ENCODE measurements around the gene LRFN3.
A peak's percentile ranks its signal among the peaks of the same experiment; 100 is the strongest.

GRCh38 chr19:35931161-35931873 lies 4.9 kb upstream of the LRFN3 start:
- TF ChIP-seq ARNT (IDR thresholded peaks at IDR 0.05) = no peak
- no peak for TF ChIP-seq FOXK2 (IDR thresholded peaks at IDR 0.05)
- TF ChIP-seq FOXM1 (IDR thresholded peaks at IDR 0.05; ENCODE audit: borderline replicate concordance) = no peak
- no peak for TF ChIP-seq ZNF384 (IDR thresholded peaks at IDR 0.05)
- no peak for TF ChIP-seq SUZ12 (IDR thresholded peaks at IDR 0.05)
- no peak for TF ChIP-seq SP1 (IDR thresholded peaks at IDR 0.05)
- no peak for TF ChIP-seq BHLHE40 (IDR thresholded peaks at IDR 0.05; ENCODE audit: borderline replicate concordance)
- TF ChIP-seq PKNOX1 (IDR thresholded peaks at IDR 0.05) = no peak
- no peak for TF ChIP-seq FOXA1 (IDR thresholded peaks at IDR 0.05)
- no peak for TF ChIP-seq TARDBP (IDR thresholded peaks at IDR 0.05)
- peak; percentile 25; the same call in 1 of the 2 replicates for TF ChIP-seq ELF4 (IDR thresholded peaks at IDR 0.05)
- no peak for TF ChIP-seq LEF1 (IDR thresholded peaks at IDR 0.05; ENCODE audit: borderline replicate concordance)
